Measurements from ENCODE around the gene CDK11A.

DNA sequence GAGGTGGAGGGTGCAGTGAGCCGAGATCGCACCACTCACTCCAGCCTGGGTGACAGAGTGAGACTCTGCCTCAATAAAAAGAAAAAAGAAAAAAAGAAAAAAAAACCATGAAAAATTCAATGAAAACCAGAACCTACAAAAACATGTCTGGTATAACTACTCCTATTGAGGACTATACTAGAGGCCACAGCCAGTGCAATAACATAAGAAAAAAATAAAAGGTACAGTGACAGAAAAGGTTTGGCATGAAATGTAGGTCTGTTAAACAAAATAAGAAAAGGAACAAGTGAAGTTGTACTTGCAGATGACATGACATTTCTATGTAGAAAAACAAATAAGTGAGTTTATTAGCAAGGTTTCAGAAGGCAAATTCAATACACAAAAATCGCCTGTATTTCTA is 45.9 kb upstream of the CDK11A start:
- TF ChIP-seq EHMT2 (IDR thresholded peaks at IDR 0.05; ENCODE audit: low read depth) (no peak), CBX2 (IDR thresholded peaks at IDR 0.05; ENCODE audit: borderline replicate concordance, low read depth) (no peak), CEBPB (IDR thresholded peaks at IDR 0.05) (no peak), HEYL (CRISPR knock-in tag; IDR thresholded peaks at IDR 0.05) (no peak), EP300 (IDR thresholded peaks at IDR 0.05) (no peak), RAD21 (conservative IDR thresholded peaks at IDR 0.05 in 1 of 2, IDR thresholded peaks at IDR 0.05 in 1 of 2) (no peak)
- TF ChIP-seq, protein P1, sequence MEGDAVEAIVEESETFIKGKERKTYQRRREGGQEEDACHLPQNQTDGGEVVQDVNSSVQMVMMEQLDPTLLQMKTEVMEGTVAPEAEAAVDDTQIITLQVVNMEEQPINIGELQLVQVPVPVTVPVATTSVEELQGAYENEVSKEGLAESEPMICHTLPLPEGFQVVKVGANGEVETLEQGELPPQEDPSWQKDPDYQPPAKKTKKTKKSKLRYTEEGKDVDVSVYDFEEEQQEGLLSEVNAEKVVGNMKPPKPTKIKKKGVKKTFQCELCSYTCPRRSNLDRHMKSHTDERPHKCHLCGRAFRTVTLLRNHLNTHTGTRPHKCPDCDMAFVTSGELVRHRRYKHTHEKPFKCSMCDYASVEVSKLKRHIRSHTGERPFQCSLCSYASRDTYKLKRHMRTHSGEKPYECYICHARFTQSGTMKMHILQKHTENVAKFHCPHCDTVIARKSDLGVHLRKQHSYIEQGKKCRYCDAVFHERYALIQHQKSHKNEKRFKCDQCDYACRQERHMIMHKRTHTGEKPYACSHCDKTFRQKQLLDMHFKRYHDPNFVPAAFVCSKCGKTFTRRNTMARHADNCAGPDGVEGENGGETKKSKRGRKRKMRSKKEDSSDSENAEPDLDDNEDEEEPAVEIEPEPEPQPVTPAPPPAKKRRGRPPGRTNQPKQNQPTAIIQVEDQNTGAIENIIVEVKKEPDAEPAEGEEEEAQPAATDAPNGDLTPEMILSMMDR (IDR thresholded peaks at IDR 0.05): no peak
- TF ChIP-seq, protein P2, sequence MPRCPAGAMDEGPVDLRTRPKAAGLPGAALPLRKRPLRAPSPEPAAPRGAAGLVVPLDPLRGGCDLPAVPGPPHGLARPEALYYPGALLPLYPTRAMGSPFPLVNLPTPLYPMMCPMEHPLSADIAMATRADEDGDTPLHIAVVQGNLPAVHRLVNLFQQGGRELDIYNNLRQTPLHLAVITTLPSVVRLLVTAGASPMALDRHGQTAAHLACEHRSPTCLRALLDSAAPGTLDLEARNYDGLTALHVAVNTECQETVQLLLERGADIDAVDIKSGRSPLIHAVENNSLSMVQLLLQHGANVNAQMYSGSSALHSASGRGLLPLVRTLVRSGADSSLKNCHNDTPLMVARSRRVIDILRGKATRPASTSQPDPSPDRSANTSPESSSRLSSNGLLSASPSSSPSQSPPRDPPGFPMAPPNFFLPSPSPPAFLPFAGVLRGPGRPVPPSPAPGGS (IDR thresholded peaks at IDR 0.05): no peak

All from A549 (cell line).